HCT116 (cell line): ENCODE data around the gene KASH5. TPM values are rescaled to one million over a fixed set of nuclear protein-coding genes. Genes with fewer than 3 reads are reported as not detected.

ENCODE experiments used
- ATAC-seq: fragments of 200-7000 bp; cut with Tn5 transposase; 2 replicates; pipeline ENCODE4 v1.9.1; 2020; ENCODE audit warnings: mild to moderate bottlenecking, moderate library complexity
- BruUV-seq: library from RNA; stranded (reverse); fragments of 400-500 nt; replicated peaks from 2 replicates; lab custom pipeline; 2021; lab: Mats Ljungman, UMichigan
- CTCF ChIA-PET: fragments of 300-600 bp; sonication (Branson Sonifier 250); formaldehyde crosslinking; loops from one replicate; lab custom pipeline; 2021; ENCODE audit warnings: antibody characterized with exemption; lab: Charles Lee
- POLR2A ChIA-PET: fragments of 300-600, 350-600 bp; sonication (Branson Sonifier 250); formaldehyde crosslinking; loops from one replicate; lab custom pipeline; 2021; ENCODE audit warnings: antibody characterized with exemption; lab: Charles Lee
- RAD21 ChIA-PET, 2 experiments: fragments of 300-600 bp; sonication (Branson Sonifier 250); formaldehyde crosslinking; loops; one replicate each; lab custom pipeline; 2023; ENCODE audit warnings: low total read pairs in 2 of 2; ENCODE audit not compliant: uncharacterized antibody in 2 of 2, unreplicated experiment in 2 of 2, low non-redundant PET in 1 of 2; lab: Charles Lee
- DNase-seq: peaks from one replicate; pipeline ENCODE4 v3.0.0-alpha.2; 2010; ENCODE audit warnings: low read depth, low spot score
- H2AFZ ChIP-seq: fragments of 200-600 bp; shearing (Covaris generic), sonication (generic); 2 replicates; pipeline ENCODE4 v1.6.1; 2017; ENCODE audit warnings: low read depth, mixed run types, mixed read lengths, antibody characterized with exemption, low read length; ENCODE audit not compliant: poor library complexity, severe bottlenecking
- H3K27ac ChIP-seq: 2 replicates; pipeline ENCODE4 v1.5.1; 2012; ENCODE audit warnings: low read depth, low read length
- H3K27me3 ChIP-seq: fragments of 200-600 bp; sonication (generic); 2 replicates; pipeline ENCODE4 v1.6.1; 2016; ENCODE audit warnings: mixed run types, low read length, mixed read lengths; ENCODE audit not compliant: insufficient read depth
- H3K36me3 ChIP-seq, 2 experiments: fragments of 200-500 bp in 1 of 2; fragments of 200-600 bp in 1 of 2; sonication (Bioruptor generic) in 1 of 2; sonication (generic) in 1 of 2; 2 replicates each; pipeline versions ENCODE4 v1.5.1 to v1.6.1; 2014 to 2016; ENCODE audit warnings: low read length in 2 of 2, inconsistent platforms in 1 of 2, mixed read lengths in 1 of 2, mixed run types in 1 of 2; ENCODE audit not compliant: insufficient read depth in 2 of 2, control insufficient read depth in 1 of 2
- H3K4me1 ChIP-seq, 2 experiments: fragments of 200-600 bp in 1 of 2; sonication (generic) in 1 of 2; 2 replicates each; pipeline versions ENCODE4 v1.5.1 to v1.6.1; 2012 to 2017; ENCODE audit warnings: low read length in 2 of 2, inconsistent platforms in 1 of 2, mild to moderate bottlenecking in 1 of 2, mixed read lengths in 1 of 2, mixed run types in 1 of 2, moderate library complexity in 1 of 2; ENCODE audit not compliant: insufficient read depth in 2 of 2, control insufficient read depth in 1 of 2
- H3K4me2 ChIP-seq: fragments of 200-600 bp; sonication (generic); 2 replicates; pipeline ENCODE4 v1.6.1; 2017; ENCODE audit warnings: mixed run types, low read length, mixed read lengths
- H3K4me3 ChIP-seq, 2 experiments: fragments of 200-600 bp in 1 of 2; sonication (generic) in 1 of 2; replicated peaks in 1 of 2; 2 replicates each; pipeline ENCODE4 v1.5.1; 2011 to 2016; ENCODE audit warnings: low read length in 2 of 2, control low read depth in 1 of 2, low read depth in 1 of 2, mild to moderate bottlenecking in 1 of 2, mixed read lengths in 1 of 2, mixed run types in 1 of 2
- H3K79me2 ChIP-seq: fragments of 200-600 bp; sonication (generic); 2 replicates; pipeline ENCODE4 v1.6.1; 2017; ENCODE audit warnings: mild to moderate bottlenecking, mixed run types, low read length, moderate library complexity, mixed read lengths; ENCODE audit not compliant: insufficient read depth
- H3K9ac ChIP-seq: fragments of 200-600 bp; sonication (generic); 2 replicates; pipeline ENCODE4 v1.6.1; 2016; ENCODE audit warnings: low read length, mixed read lengths
- H3K9me2 ChIP-seq: fragments of 200-600 bp; sonication (generic), shearing (Covaris generic); 2 replicates; pipeline ENCODE4 v1.6.1; 2017; ENCODE audit warnings: mixed run types, mild to moderate bottlenecking, moderate library complexity; ENCODE audit not compliant: insufficient read depth
- H3K9me3 ChIP-seq, 2 experiments: fragments of 200-500 bp in 1 of 2; fragments of 200-600 bp in 1 of 2; sonication (Bioruptor generic) in 1 of 2; sonication (generic) in 1 of 2; 2 replicates each; pipeline ENCODE4 v1.6.1; 2014 to 2017; ENCODE audit warnings: low read length in 2 of 2, mixed read lengths in 2 of 2, inconsistent platforms in 1 of 2, low read depth in 1 of 2, mild to moderate bottlenecking in 1 of 2, mixed run types in 1 of 2, moderate library complexity in 1 of 2; ENCODE audit not compliant: control insufficient read depth in 1 of 2, insufficient read depth in 1 of 2
- H4K20me1 ChIP-seq: fragments of 200-600 bp; sonication (generic), shearing (Covaris generic); 2 replicates; pipeline ENCODE4 v1.6.1; 2017; ENCODE audit warnings: mixed run types, mild to moderate bottlenecking, moderate library complexity; ENCODE audit not compliant: insufficient read depth
- CBX3 ChIP-seq: IDR thresholded peaks from 2 replicates; pipeline ENCODE4 v1.6.1; 2012; ENCODE audit warnings: low read depth
- EZH2 ChIP-seq: fragments of 200-600 bp; sonication (generic); IDR thresholded peaks from 2 replicates; pipeline ENCODE4 v1.6.1; 2017; ENCODE audit warnings: antibody characterized with exemption, mixed run types
- FOSL1 ChIP-seq: IDR thresholded peaks from 2 replicates; pipeline ENCODE4 v1.6.1; 2012; ENCODE audit warnings: low read depth
- SRF ChIP-seq: IDR thresholded peaks from 2 replicates; pipeline ENCODE4 v1.6.1; 2012; ENCODE audit warnings: low read depth
- intact Hi-C: fragments of 100-400 bp; cut with micrococcal nuclease; formaldehyde crosslinking; loops from 2 replicates; pipeline ENCODE4 v1.10.0; 2022
- total RNA-seq: library from RNA; stranded (reverse); gene quantifications from one replicate; pipeline ENCODE4 v1.2.1, GENCODE V29; 2021; ENCODE audit not compliant: unreplicated experiment
- TF ChIP-seq, protein P1 (sequence below): IDR thresholded peaks from 2 replicates; pipeline ENCODE4 v1.6.1; 2012; ENCODE audit warnings: low read depth
- TF ChIP-seq, protein P2 (sequence below): IDR thresholded peaks from 2 replicates; pipeline ENCODE4 v1.6.1; 2012

KASH5 gene
- total RNA-seq, 1 experiment from 2014 or later, result not detected

DNA sequence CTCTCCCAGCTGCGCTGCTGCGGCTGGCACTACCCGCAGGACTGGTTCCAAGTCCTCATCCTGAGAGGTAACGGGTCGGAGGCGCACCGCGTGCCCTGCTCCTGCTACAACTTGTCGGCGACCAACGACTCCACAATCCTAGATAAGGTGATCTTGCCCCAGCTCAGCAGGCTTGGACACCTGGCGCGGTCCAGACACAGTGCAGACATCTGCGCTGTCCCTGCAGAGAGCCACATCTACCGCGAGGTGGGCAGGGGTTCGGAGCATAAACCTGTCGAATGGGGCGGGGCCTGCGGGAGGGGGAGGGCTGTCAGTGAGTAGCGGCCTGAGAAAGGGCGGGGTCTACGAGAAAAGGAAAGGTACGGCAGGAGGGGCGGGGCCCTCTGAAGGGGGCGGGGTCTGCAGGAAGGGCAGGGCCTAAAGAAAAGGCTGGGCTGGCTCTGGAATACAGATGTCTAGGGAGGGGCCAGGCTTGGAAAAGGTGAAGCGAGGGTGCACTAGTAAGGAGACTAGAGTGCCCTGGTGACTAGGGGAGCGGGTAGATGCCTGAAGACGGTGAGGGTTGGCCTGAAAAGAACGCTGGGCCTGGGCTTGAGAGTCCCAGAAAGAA is 49.3 kb upstream of the KASH5 start:
- no TSS peak for BruUV-seq
- DNase-seq, result no peak
- Histone ChIP-seq H3K9ac (no peak overlapping the region), H3K4me2 (no peak overlapping the region), H3K27me3 (no peaks in the 10 kb centered on the region), H4K20me1 (no peaks in the 10 kb centered on the region), H3K27ac (no peak overlapping the region), H3K9me2 (no peaks in the 10 kb centered on the region), H3K36me3 (peaks cover 11 to 21% of the 10 kb centered on the region in 2 experiments; a peak in 3 of 4 replicates), H3K4me1 (peaks cover 0 to 6% of the 10 kb centered on the region in 2 experiments; a peak in 1 of 4 replicates), H3K4me3 (no peak overlapping the region), H3K9me3 (no peaks in the 10 kb centered on the region), H3K79me2 (no peaks in the 10 kb centered on the region), H2AFZ (no peak overlapping the region)
- intact Hi-C loops, result no loop called here
- ChIA-PET CTCF (no interaction called here), POLR2A (no interaction called here), RAD21 (no interaction called here)
- TF ChIP-seq, protein P1, sequence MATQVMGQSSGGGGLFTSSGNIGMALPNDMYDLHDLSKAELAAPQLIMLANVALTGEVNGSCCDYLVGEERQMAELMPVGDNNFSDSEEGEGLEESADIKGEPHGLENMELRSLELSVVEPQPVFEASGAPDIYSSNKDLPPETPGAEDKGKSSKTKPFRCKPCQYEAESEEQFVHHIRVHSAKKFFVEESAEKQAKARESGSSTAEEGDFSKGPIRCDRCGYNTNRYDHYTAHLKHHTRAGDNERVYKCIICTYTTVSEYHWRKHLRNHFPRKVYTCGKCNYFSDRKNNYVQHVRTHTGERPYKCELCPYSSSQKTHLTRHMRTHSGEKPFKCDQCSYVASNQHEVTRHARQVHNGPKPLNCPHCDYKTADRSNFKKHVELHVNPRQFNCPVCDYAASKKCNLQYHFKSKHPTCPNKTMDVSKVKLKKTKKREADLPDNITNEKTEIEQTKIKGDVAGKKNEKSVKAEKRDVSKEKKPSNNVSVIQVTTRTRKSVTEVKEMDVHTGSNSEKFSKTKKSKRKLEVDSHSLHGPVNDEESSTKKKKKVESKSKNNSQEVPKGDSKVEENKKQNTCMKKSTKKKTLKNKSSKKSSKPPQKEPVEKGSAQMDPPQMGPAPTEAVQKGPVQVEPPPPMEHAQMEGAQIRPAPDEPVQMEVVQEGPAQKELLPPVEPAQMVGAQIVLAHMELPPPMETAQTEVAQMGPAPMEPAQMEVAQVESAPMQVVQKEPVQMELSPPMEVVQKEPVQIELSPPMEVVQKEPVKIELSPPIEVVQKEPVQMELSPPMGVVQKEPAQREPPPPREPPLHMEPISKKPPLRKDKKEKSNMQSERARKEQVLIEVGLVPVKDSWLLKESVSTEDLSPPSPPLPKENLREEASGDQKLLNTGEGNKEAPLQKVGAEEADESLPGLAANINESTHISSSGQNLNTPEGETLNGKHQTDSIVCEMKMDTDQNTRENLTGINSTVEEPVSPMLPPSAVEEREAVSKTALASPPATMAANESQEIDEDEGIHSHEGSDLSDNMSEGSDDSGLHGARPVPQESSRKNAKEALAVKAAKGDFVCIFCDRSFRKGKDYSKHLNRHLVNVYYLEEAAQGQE, result no peak
- TF ChIP-seq FOSL1 (no peak), EZH2 (no peak), SRF (no peak), CBX3 (no peak)
- TF ChIP-seq, protein P2, sequence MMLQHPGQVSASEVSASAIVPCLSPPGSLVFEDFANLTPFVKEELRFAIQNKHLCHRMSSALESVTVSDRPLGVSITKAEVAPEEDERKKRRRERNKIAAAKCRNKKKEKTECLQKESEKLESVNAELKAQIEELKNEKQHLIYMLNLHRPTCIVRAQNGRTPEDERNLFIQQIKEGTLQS, result no peak
- ATAC-seq, result peak; percentile 90
